Neural cell (in vitro differentiated cells): ENCODE data around the gene IL17REL. TPM values are rescaled to one million over a fixed set of nuclear protein-coding genes. Genes with fewer than 3 reads are reported as not detected.

Experiments used
- H2AFZ ChIP-seq: fragments of 200-600, 300-800 bp; sonication (generic), shearing (Covaris generic); 2 replicates; pipeline ENCODE4 v1.6.0; 2014; ENCODE audit warnings: low read depth, mild to moderate bottlenecking, antibody characterized with exemption, low read length, moderate library complexity
- H3F3A ChIP-seq: fragments of 200-600 bp; shearing (Covaris generic); 2 replicates; pipeline ENCODE4 v1.6.1; 2016; ENCODE audit warnings: mild to moderate bottlenecking, moderate library complexity, mixed read lengths, antibody characterized with exemption, low read length; ENCODE audit not compliant: insufficient read depth, poor library complexity, severe bottlenecking
- H3K27ac ChIP-seq: fragments of 200-600, 300-800 bp; sonication (generic), shearing (Covaris generic); 2 replicates; pipeline ENCODE4 v1.5.1; 2014; ENCODE audit warnings: mild to moderate bottlenecking, low read length, moderate library complexity
- H3K27me3 ChIP-seq: fragments of 300-800, 200-600 bp; sonication (generic), shearing (Covaris generic); 2 replicates; pipeline ENCODE4 v1.6.0; 2014; ENCODE audit warnings: mild to moderate bottlenecking, low read depth, low read length, moderate library complexity; ENCODE audit not compliant: insufficient read depth
- H3K36me3 ChIP-seq: fragments of 300-800, 200-600 bp; sonication (generic), shearing (Covaris generic); 2 replicates; pipeline ENCODE4 v1.5.1; 2014; ENCODE audit warnings: mild to moderate bottlenecking, antibody characterized with exemption, low read length, moderate library complexity; ENCODE audit not compliant: insufficient read depth
- H3K4me2 ChIP-seq: fragments of 300-800, 200-600 bp; sonication (generic), shearing (Covaris generic); 2 replicates; pipeline ENCODE4 v1.6.0; 2014; ENCODE audit warnings: mild to moderate bottlenecking, low read length
- H3K4me3 ChIP-seq: fragments of 300-800, 200-600 bp; sonication (generic), shearing (Covaris generic); 2 replicates; pipeline ENCODE4 v1.5.1; 2014; ENCODE audit warnings: mild to moderate bottlenecking, low read length, moderate library complexity
- H3K79me2 ChIP-seq: fragments of 200-600 bp; shearing (Covaris generic); replicated peaks from 2 replicates; pipeline ENCODE4 v1.6.0; 2014; ENCODE audit warnings: mild to moderate bottlenecking, low read length, moderate library complexity; ENCODE audit not compliant: insufficient read depth
- H3K9ac ChIP-seq: fragments of 300-800, 200-600 bp; sonication (generic), shearing (Covaris generic); 2 replicates; pipeline ENCODE4 v1.6.1; 2016; ENCODE audit warnings: mild to moderate bottlenecking, low read length, mixed read lengths
- H3K9me2 ChIP-seq: fragments of 200-600 bp; shearing (Covaris generic); 2 replicates; pipeline ENCODE4 v1.6.1; 2016; ENCODE audit warnings: mild to moderate bottlenecking, low read length, mixed read lengths; ENCODE audit not compliant: insufficient read depth
- H3K9me3 ChIP-seq: fragments of 200-600, 300-800 bp; sonication (generic), shearing (Covaris generic); 2 replicates; pipeline ENCODE4 v1.6.1; 2016; ENCODE audit warnings: mild to moderate bottlenecking, mixed run types, low read length, moderate library complexity, mixed read lengths
- H4K20me1 ChIP-seq: fragments of 200-600 bp; shearing (Covaris generic); 2 replicates; pipeline ENCODE4 v1.6.1; 2016; ENCODE audit warnings: mild to moderate bottlenecking, mixed run types; ENCODE audit not compliant: insufficient read depth
- CTCF ChIP-seq: fragments of 450-650 bp; IDR thresholded peaks from 2 replicates; pipeline ENCODE4 v1.5.1; 2014; ENCODE audit warnings: antibody characterized with exemption, mild to moderate bottlenecking, moderate library complexity; ENCODE audit not compliant: poor library complexity, severe bottlenecking
- EP300 ChIP-seq: fragments of 450-650 bp; conservative IDR thresholded peaks from 2 replicates; pipeline ENCODE4 v1.6.1; 2014; ENCODE audit warnings: antibody characterized with exemption, mild to moderate bottlenecking, moderate library complexity; ENCODE audit not compliant: poor library complexity, severe bottlenecking
- EZH2 ChIP-seq: fragments of 200-600, 300-800 bp; shearing (Covaris generic), sonication (generic); IDR thresholded peaks from 2 replicates; pipeline ENCODE4 v1.6.1; 2014; ENCODE audit warnings: antibody characterized with exemption, low read length, borderline replicate concordance, mild to moderate bottlenecking; ENCODE audit not compliant: insufficient read depth, poor library complexity, severe bottlenecking
- MXI1 ChIP-seq: fragments of 450-650 bp; conservative IDR thresholded peaks from 2 replicates; pipeline ENCODE4 v1.6.1; 2014; ENCODE audit warnings: antibody characterized with exemption, mild to moderate bottlenecking; ENCODE audit not compliant: poor library complexity, severe bottlenecking
- POLR2AphosphoS5 ChIP-seq: IDR thresholded peaks from 2 replicates; pipeline ENCODE4 v1.6.1; 2012
- RAD21 ChIP-seq: fragments of 450-650 bp; conservative IDR thresholded peaks from 2 replicates; pipeline ENCODE4 v1.6.1; 2014; ENCODE audit warnings: antibody characterized with exemption, mild to moderate bottlenecking, moderate library complexity
- REST ChIP-seq: IDR thresholded peaks from 2 replicates; pipeline ENCODE4 v1.6.1; 2012; ENCODE audit warnings: borderline replicate concordance
- SMC3 ChIP-seq: fragments of 450-650 bp; conservative IDR thresholded peaks from 2 replicates; pipeline ENCODE4 v1.6.1; 2014; ENCODE audit warnings: antibody characterized with exemption, mild to moderate bottlenecking, moderate library complexity; ENCODE audit not compliant: poor library complexity
- TAF1 ChIP-seq: IDR thresholded peaks from 2 replicates; pipeline ENCODE4 v1.6.1; 2012; ENCODE audit warnings: low read depth
- polyA plus RNA-seq: library from polyadenylated mRNA; depleted of rRNA; stranded (reverse); fragments of >200 nt; gene quantifications from 2 replicates; pipeline ENCODE4 v1.2.3, GENCODE V29; 2014

IL17REL gene
- polyA plus RNA-seq, 1 donor from 2014 or later, result not detected

DNA sequence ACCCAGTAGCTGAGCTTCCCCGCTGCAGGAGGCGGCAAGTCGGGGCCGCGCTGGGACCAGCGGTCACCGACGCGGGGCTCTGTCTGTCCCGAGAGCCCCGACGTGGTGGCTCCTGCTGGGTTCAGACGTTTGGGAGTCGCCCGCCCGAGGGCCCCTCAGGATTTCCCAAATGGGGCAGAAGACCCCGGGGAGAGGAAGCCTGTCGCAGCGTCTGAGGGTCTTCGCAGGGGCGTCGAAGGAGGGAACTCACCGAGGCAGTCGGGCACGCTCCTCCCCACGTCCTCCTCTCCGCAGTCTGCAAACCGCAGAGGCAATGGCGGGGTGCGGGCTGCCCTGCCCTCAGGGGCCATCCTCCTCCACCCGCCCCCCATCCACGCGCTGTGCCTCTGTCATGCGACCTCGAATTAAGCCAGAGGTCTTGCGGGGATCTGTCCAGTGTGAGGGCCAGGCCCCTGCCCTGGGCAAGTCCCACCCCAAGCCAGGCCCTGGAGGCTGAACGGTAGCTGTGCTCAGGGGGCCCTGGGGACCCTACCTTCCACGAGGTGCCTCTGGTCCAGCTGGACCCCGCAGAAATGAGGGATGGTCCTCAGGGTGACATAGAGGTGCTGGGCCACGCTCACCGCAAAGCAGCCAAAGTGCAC, 12.5 kb downstream of the IL17REL start:
- Histone ChIP-seq H3F3A (no peaks in the 10 kb centered on the region), H3K9me3 (no peaks in the 10 kb centered on the region), H3K36me3 (no peaks in the 10 kb centered on the region), H3K4me2 (no peak overlapping the region), H2AFZ (no peak overlapping the region), H3K27me3 (peaks cover 9% of the 10 kb centered on the region), H3K4me3 (no peak overlapping the region), H3K9ac (no peak overlapping the region), H3K79me2 (no peaks in the 10 kb centered on the region), H3K27ac (no peak overlapping the region), H4K20me1 (no peaks in the 10 kb centered on the region), H3K9me2 (no peaks in the 10 kb centered on the region)
- TF ChIP-seq POLR2AphosphoS5 (no peak), CTCF (no peak), EP300 (no peak), SMC3 (no peak), MXI1 (no peak), RAD21 (no peak), EZH2 (no peak), REST (no peak), TAF1 (no peak)

DNA sequence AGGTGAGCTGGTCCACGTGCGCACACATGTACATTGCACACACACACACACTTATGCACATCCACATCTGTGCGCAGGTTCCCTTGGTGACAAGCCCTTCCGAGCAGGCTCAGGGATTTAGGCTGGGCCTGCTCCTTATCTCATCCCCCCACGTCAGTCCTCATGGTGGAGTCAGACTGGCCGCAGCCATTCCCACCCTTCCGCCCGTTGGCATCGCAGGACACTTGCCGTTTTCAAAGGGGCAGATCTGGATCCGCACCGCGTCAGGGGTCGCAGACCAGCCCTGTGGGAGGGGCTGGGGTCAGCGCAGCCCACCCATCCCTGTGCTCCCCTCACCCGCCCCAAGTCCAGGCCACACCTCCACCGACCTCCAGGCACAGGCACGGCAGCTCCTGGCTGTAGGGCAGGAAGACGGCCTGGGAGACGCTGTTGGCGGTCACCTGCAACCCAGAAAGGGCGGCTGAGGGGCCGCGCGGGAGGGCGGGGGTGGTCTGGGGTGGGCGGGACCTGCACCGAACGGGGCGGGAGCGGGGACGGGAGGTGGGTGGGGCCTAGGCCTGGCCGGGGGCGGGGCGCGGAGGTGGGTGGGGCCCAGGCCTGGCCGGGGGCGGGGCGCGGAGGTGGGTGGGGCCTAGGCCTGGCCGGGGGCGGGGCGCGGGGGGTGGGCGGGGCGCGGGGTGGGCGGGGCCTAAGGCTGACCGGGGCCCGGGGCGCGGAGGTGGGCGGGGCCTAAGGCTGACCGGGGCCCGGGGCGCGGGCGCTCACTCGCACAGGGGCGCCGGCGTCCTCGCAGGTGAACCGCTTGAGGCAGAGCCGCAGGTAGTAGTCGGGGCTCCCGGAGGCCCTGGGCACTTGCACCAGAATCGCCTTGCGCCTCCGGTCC, 13.3 kb downstream of the IL17REL start:
- no peak for TF ChIP-seq TAF1
- Histone ChIP-seq H2AFZ (no peak overlapping the region), H3K9ac (no peak overlapping the region)

More for the DNA sequence above, 13.3 kb downstream of the IL17REL start:
- Histone ChIP-seq H3K36me3 (no peaks in the 10 kb centered on the region), H3K9me2 (no peaks in the 10 kb centered on the region), H3K4me3 (no peak overlapping the region), H3K27ac (no peak overlapping the region), H3K79me2 (no peaks in the 10 kb centered on the region), H3K9me3 (no peaks in the 10 kb centered on the region), H4K20me1 (no peaks in the 10 kb centered on the region), H3K27me3 (peaks cover 9% of the 10 kb centered on the region), H3K4me2 (no peak overlapping the region), H3F3A (no peaks in the 10 kb centered on the region)
